Right ventricle myocardium superior (tissue), 1 donor: ENCODE results near the gene FFAR1. TPM values are rescaled to one million over a fixed set of nuclear protein-coding genes. Genes with fewer than 3 reads are reported as not detected.

ENCODE experiments used
- ATAC-seq: fragments of 200-7000 bp; cut with Tn5 transposase; one replicate; pipeline ENCODE4 v1.9.1; 2020; ENCODE audit warnings: mild to moderate bottlenecking; ENCODE audit not compliant: poor library complexity
- DNase-seq: peaks from one replicate; pipeline ENCODE4 v3.0.0-alpha.2; 2020
- intact Hi-C: fragments of 100-400 bp; cut with DNase I; formaldehyde crosslinking; loops from one replicate; pipeline ENCODE4 v1.11.2; 2022
- total RNA-seq: library from RNA; stranded (reverse); fragmentation: NEBNext Ultra II Directional; extraction: Animal tissue kit (Norgen Biotek cat#: 25700); gene quantifications from one replicate; pipeline ENCODE4 v1.2.1, GENCODE V29; 2021
- donor health status: DM: no; HTN: yes; CAD: no; lungs with severe emphysema.

Gene FFAR1
- total RNA-seq, 1 donor from 2014 or later = not detected

DNA sequence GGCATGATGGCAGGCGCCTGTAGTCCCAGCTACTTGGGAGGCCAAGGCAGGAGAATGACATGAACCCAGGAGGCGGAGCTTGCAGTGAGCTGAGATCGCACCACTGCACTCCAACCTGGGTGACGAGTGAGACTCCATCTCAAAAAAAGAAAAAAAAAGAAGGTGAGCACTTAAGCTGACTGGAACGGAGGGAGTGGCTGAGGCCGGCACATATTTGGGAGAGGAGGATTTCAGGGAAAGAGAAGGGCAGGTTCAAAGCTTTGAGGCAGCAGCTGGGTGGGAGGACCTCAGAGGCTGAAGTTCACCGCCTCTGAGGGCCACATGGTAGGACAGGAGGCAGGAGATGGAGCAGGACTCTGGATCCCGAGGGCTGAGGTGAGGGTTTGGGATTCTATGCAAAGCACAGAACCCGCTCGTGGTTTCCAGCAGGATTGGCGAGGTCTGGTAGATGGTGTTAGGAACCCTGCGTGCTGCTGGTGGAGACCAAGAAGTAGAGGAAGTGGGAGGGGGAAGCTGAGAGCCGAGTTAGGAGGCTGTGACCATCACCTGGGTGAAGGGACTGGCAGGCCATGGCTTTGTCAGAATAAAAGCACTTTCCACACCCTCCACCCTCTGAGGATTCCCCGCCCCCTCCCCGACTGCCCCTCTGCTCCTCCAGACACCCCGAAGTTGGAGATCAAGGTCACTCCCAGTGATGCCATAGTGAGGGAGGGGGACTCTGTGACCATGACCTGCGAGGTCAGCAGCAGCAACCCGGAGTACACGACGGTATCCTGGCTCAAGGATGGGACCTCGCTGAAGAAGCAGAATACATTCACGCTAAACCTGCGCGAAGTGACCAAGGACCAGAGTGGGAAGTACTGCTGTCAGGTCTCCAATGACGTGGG is 10.4 kb upstream of the FFAR1 start:
- no peak for ATAC-seq
- intact Hi-C loops = no loop called here
- DNase-seq = peak; percentile 8

DNA sequence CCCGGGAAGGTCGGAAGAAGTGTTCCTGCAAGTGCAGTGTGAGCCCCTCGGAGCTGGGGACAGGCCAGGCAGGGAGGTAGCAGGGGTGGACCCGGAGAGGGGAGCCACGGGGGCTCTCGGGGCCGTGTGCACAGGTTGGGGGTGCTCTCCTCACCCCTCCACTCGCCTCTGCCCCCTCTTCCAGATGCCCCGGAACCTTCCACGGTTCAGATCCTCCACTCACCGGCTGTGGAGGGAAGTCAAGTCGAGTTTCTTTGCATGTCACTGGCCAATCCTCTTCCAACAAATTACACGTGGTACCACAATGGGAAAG is 9.8 kb upstream of the FFAR1 start:
- intact Hi-C loops = no loop called here
- ATAC-seq = no peak
- peak; percentile 15 for DNase-seq

DNA sequence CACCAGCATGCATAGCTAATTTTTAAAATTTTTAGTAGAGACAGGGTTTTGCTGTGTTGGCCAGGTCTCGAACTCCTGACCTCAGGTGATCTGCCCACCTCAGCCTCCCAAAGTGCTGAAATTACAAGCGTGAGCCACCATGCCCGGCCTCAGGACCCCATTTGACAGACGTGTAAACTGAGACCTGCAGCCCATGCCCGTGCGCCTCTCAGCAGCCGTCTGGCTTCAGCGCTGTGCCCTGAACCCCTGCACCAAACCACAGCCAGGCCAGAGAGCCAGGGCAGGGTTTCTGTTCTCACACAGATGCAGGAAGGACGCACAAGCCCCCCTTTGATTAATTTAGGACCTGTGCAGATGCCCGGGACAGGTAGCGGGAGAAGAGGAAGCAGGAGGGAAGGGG is 7.3 kb upstream of the FFAR1 start:
- ATAC-seq (no peak), DNase-seq (peak; percentile 19)
- intact Hi-C loops = no loop called here

DNA sequence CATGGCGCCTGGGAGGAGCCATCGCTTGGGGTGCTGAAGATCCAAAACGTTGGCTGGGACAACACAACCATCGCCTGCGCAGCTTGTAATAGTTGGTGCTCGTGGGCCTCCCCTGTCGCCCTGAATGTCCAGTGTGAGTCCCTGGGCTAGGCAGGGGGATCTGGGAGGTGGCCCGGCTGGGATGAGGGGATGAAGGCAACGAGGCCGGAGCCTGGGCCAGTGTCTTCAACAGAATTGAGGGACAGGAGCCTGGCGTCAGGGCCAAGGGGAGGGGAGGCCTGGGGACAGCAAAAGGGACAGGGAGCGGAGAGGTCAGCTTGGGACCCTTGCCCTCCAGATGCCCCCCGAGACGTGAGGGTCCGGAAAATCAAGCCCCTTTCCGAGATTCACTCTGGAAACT is 6.7 kb upstream of the FFAR1 start:
- intact Hi-C loops = no loop called here
- DNase-seq = peak; percentile 34
- no peak for ATAC-seq

- no peak for DNase-seq
Measured at GRCh38 chr19:35341565-35342225, 6.0 kb upstream of the FFAR1 start.

GRCh38 chr19:35342430-35342829 is 5.3 kb upstream of the FFAR1 start:
- intact Hi-C loops = no loop called here
- DNase-seq (peak; percentile 12), ATAC-seq (no peak)

More at GRCh38 chr19:35341565-35342225, 6.0 kb upstream of the FFAR1 start:
- ATAC-seq = no peak
- intact Hi-C loops = no loop called here

- intact Hi-C loops = no loop called here
- ATAC-seq = no peak
- DNase-seq = peak; percentile 25
Measured at GRCh38 chr19:35344511-35345031, 3.1 kb upstream of the FFAR1 start.

DNA sequence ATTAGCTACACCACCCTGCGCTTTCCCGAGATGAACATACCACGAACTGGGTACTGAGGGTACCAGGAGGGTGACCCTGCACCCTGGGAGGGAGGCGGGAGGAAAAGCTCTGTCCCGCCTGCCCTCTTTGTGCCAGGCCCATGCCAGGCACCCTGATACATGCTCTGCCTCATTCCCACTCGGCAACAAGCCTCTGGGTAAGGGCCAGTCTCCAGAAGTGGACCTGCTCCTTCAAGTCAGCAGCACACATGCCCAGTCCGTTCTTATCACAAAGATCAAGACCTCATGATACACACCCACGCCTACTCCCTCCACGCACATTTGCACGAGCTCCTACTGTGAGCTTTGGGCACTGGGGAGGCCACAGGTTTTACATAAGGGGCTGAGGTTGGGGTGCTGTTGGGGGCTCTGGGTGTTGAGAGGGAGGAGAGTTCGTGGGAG is 2.0 kb upstream of the FFAR1 start:
- intact Hi-C loops = no loop called here
- ATAC-seq = no peak
- DNase-seq = peak; percentile 17

DNA sequence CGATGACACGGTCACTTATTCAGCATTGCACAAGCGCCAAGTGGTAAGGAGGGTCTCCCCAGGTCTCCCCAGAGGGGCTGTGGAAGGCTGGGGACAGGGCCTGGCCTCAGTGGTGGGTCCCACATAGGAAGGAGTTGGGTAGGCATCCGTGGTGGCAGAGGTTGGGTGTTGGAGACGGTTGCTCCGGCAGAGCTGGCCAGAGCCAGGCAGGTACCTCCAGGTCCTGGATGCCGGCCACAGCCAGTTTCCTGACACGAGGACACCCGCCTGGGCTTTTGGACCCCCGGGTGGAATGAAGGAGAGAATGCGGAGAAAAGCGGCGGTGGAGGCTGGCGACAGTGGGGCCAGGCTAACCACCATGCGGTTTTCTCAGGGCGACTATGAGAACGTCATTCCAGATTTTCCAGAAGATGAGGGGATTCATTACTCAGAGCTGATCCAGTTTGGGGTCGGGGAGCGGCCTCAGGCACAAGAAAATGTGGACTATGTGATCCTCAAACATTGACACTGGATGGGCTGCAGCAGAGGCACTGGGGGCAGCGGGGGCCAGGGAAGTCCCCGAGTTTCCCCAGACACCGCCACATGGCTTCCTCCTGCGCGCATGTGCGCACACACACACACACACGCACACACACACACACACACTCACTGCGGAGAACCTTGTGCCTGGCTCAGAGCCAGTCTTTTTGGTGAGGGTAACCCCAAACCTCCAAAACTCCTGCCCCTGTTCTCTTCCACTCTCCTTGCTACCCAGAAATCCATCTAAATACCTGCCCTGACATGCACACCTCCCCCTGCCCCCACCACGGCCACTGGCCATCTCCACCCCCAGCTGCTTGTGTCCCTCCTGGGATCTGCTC is 1.3 kb upstream of the FFAR1 start:
- DNase-seq (peak; percentile 43), ATAC-seq (peak; percentile 15)

GRCh38 chr19:35347930-35348298 is 212 bp downstream of the FFAR1 start:
- ATAC-seq (no peak), DNase-seq (no peak)
- intact Hi-C loops = no loop called here

More for the DNA sequence above, 1.3 kb upstream of the FFAR1 start:
- intact Hi-C loops = no loop called here

- DNase-seq (no peak), ATAC-seq (no peak)
- intact Hi-C loops = no loop called here
Measured at GRCh38 chr19:35348911-35349611, 1.4 kb downstream of the FFAR1 start.

DNA sequence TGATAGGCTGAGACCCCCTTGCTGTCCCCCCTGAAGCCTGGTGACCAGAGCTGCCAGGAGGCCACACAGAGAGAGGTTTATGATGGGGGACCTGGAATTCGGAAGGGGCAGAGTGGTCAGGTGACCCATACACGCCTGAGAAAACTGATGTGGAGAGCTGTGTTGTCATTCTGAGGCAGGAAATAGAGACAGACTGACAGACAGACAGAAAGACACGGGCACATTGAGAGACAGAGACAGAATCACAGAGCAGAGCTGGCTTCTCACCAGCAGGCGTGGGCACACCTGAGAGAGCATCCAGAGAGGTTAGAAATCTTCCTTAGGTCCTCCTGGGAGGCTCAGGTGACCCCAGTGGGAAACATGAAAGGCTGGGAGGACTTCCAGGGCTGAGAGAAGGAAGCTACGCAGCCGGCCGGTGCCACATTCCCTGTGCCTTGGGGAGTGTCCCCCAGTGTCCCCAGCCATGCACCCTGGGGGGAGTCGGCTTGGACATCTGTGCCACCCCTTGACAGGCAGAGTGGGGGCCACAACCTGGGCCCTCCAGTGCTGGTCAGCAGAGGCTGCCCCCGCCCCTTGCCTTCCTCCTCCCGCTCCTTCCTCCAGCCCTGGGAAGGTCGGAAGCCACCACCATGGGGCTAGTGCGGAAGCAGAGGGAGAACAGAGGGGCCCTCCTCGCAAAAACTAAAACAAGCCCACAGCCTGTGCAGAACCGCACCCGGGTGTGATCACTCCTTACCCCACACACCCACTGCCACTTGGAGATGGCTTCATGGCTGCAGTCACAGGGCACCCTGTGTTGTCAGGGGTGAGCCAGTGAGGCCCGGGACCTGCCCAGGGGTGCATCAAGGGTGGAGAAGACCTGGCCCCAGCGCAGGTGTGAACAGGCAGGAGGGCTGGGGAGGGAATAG is 2.2 kb downstream of the FFAR1 start:
- ATAC-seq = no peak
- intact Hi-C loops = loop anchor here (5.0 kb wide), 2 partner anchors 117 to 147 kb away; no protein-coding TSS in a partner anchor
- DNase-seq = no peak

- DNase-seq = no peak
- ATAC-seq = no peak
- intact Hi-C loops = loop anchor here (5.0 kb wide), 2 partner anchors 117 to 147 kb away; no protein-coding TSS in a partner anchor
Measured at GRCh38 chr19:35350591-35350990, 2.9 kb downstream of the FFAR1 start.

DNA sequence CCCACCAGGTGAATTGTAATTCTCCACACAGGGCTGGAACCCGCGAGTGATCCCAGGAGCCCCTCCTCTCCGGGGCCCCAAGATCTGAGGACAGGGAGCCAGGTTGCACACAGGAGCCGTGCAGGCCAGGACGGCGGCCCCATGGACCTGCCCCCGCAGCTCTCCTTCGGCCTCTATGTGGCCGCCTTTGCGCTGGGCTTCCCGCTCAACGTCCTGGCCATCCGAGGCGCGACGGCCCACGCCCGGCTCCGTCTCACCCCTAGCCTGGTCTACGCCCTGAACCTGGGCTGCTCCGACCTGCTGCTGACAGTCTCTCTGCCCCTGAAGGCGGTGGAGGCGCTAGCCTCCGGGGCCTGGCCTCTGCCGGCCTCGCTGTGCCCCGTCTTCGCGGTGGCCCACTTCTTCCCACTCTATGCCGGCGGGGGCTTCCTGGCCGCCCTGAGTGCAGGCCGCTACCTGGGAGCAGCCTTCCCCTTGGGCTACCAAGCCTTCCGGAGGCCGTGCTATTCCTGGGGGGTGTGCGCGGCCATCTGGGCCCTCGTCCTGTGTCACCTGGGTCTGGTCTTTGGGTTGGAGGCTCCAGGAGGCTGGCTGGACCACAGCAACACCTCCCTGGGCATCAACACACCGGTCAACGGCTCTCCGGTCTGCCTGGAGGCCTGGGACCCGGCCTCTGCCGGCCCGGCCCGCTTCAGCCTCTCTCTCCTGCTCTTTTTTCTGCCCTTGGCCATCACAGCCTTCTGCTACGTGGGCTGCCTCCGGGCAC is 3.9 kb downstream of the FFAR1 start:
- no peak for ATAC-seq
- intact Hi-C loops = loop anchor here (5.0 kb wide), 2 partner anchors 116 to 146 kb away; no protein-coding TSS in a partner anchor
- DNase-seq = no peak

- intact Hi-C loops = loop anchor here (5.0 kb wide), 2 partner anchors 115 to 145 kb away; no protein-coding TSS in a partner anchor
- DNase-seq (no peak), ATAC-seq (no peak)
Measured at GRCh38 chr19:35352177-35352447, 4.4 kb downstream of the FFAR1 start.

GRCh38 chr19:35352448-35353304 is 5.0 kb downstream of the FFAR1 start:
- DNase-seq (peak; percentile 59), ATAC-seq (peak; percentile 81)
- intact Hi-C loops = loop anchor here (5.0 kb wide), 2 partner anchors 115 to 145 kb away; no protein-coding TSS in a partner anchor
